Muscle layer of colon (tissue), 2 donors: ENCODE data around the gene LRRC8D.

Experiments
- H3K27ac ChIP-seq: one replicate; pipeline ENCODE4 v1.7.0; 2013; ENCODE audit warnings: low read depth, mild to moderate bottlenecking, low read length, moderate library complexity
- H3K27me3 ChIP-seq, 2 donors: one replicate each; pipeline ENCODE4 v1.7.0; 2013; ENCODE audit warnings: low read length in 2 of 2, mild to moderate bottlenecking in 2 of 2; ENCODE audit not compliant: insufficient read depth in 2 of 2, control insufficient read depth in 1 of 2
- H3K36me3 ChIP-seq: one replicate; pipeline ENCODE4 v1.7.0; 2013; ENCODE audit warnings: mild to moderate bottlenecking, low read length; ENCODE audit not compliant: insufficient read depth
- H3K4me1 ChIP-seq: one replicate; pipeline ENCODE4 v1.7.0; 2013; ENCODE audit warnings: mild to moderate bottlenecking, low read length; ENCODE audit not compliant: insufficient read depth
- H3K4me3 ChIP-seq, 2 donors: one replicate each; pipeline ENCODE4 v1.7.0; 2013; ENCODE audit warnings: low read length in 2 of 2, low read depth in 1 of 2, mild to moderate bottlenecking in 1 of 2, moderate library complexity in 1 of 2
- H3K9ac ChIP-seq: one replicate; pipeline ENCODE4 v1.7.0; 2013; ENCODE audit warnings: low read length
- H3K9me3 ChIP-seq: one replicate; pipeline ENCODE4 v1.7.0; 2013; ENCODE audit warnings: mild to moderate bottlenecking, low read length
- donor health status: abdominal sarcoma.
- donor health status: Adenocarcinoma of cecum.

Gene LRRC8D

GRCh38 chr1:89878256-89878655, 57.4 kb downstream of the LRRC8D start:
- Histone ChIP-seq H3K27ac (no peak overlapping the region), H3K27me3 (no peaks in the 10 kb centered on the region), H3K9ac (no peak overlapping the region), H3K4me3 (no peak overlapping the region), H3K9me3 (no peaks in the 10 kb centered on the region), H3K36me3 (no peaks in the 10 kb centered on the region), H3K4me1 (peaks cover 10% of the 10 kb centered on the region)

- Histone ChIP-seq H3K27me3 (no peaks in the 10 kb centered on the region), H3K4me1 (no peaks in the 10 kb centered on the region), H3K9me3 (no peaks in the 10 kb centered on the region), H3K36me3 (no peaks in the 10 kb centered on the region), H3K9ac (no peak overlapping the region), H3K4me3 (no peak overlapping the region), H3K27ac (no peak overlapping the region)
These were observed 59.8 kb downstream of the LRRC8D start for GRCh38 chr1:89880679-89881078.

- no peak overlapping the region for H3K4me3 ChIP-seq
- H3K27ac ChIP-seq, result no peak overlapping the region
- no peaks in the 10 kb centered on the region for H3K9me3 ChIP-seq
- H3K27me3 ChIP-seq, result no peaks in the 10 kb centered on the region
- no peaks in the 10 kb centered on the region for H3K36me3 ChIP-seq
- H3K4me1 ChIP-seq, result no peaks in the 10 kb centered on the region
- no peak overlapping the region for H3K9ac ChIP-seq
These were observed 60.7 kb downstream of the LRRC8D start for GRCh38 chr1:89881415-89882058.

- H3K27ac ChIP-seq, result no peak overlapping the region
- H3K9me3 ChIP-seq, result no peaks in the 10 kb centered on the region
- H3K4me3 ChIP-seq, result no peak overlapping the region
- H3K36me3 ChIP-seq, result no peaks in the 10 kb centered on the region
- H3K27me3 ChIP-seq, result no peaks in the 10 kb centered on the region
- H3K4me1 ChIP-seq, result no peaks in the 10 kb centered on the region
- H3K9ac ChIP-seq, result no peak overlapping the region
These were observed 61.7 kb downstream of the LRRC8D start for GRCh38 chr1:89882348-89883029.

GRCh38 chr1:89883030-89883379, 62.2 kb downstream of the LRRC8D start:
- Histone ChIP-seq H3K36me3 (no peaks in the 10 kb centered on the region), H3K4me1 (no peaks in the 10 kb centered on the region), H3K9me3 (no peaks in the 10 kb centered on the region), H3K4me3 (no peak overlapping the region), H3K27ac (no peak overlapping the region), H3K27me3 (no peaks in the 10 kb centered on the region), H3K9ac (no peak overlapping the region)

- Histone ChIP-seq H3K27ac (no peak overlapping the region), H3K27me3 (no peaks in the 10 kb centered on the region), H3K36me3 (no peaks in the 10 kb centered on the region), H3K9ac (no peak overlapping the region), H3K9me3 (no peaks in the 10 kb centered on the region), H3K4me3 (no peak overlapping the region), H3K4me1 (no peaks in the 10 kb centered on the region)
These were observed 64.1 kb downstream of the LRRC8D start for GRCh38 chr1:89884718-89885596.

GRCh38 chr1:89887270-89887669, 66.4 kb downstream of the LRRC8D start:
- no peaks in the 10 kb centered on the region for H3K27me3 ChIP-seq
- H3K9me3 ChIP-seq, result no peaks in the 10 kb centered on the region
- H3K9ac ChIP-seq, result no peak overlapping the region
- no peaks in the 10 kb centered on the region for H3K4me1 ChIP-seq
- no peaks in the 10 kb centered on the region for H3K36me3 ChIP-seq
- no peak overlapping the region for H3K27ac ChIP-seq
- no peak overlapping the region for H3K4me3 ChIP-seq

GRCh38 chr1:89887713-89888112, 66.9 kb downstream of the LRRC8D start:
- no peaks in the 10 kb centered on the region for H3K36me3 ChIP-seq
- H3K9me3 ChIP-seq, result no peaks in the 10 kb centered on the region
- no peak overlapping the region for H3K27ac ChIP-seq
- H3K9ac ChIP-seq, result no peak overlapping the region
- H3K4me3 ChIP-seq, result no peak overlapping the region
- no peaks in the 10 kb centered on the region for H3K4me1 ChIP-seq
- no peaks in the 10 kb centered on the region for H3K27me3 ChIP-seq

GRCh38 chr1:89888480-89889322, 67.9 kb downstream of the LRRC8D start:
- Histone ChIP-seq H3K9ac (no peak overlapping the region), H3K4me3 (no peak overlapping the region), H3K9me3 (no peaks in the 10 kb centered on the region), H3K27ac (no peak overlapping the region), H3K36me3 (no peaks in the 10 kb centered on the region), H3K27me3 (no peaks in the 10 kb centered on the region), H3K4me1 (no peaks in the 10 kb centered on the region)

- Histone ChIP-seq H3K9ac (no peak overlapping the region), H3K4me1 (no peaks in the 10 kb centered on the region), H3K9me3 (no peaks in the 10 kb centered on the region), H3K27me3 (no peaks in the 10 kb centered on the region), H3K4me3 (no peak overlapping the region), H3K36me3 (no peaks in the 10 kb centered on the region), H3K27ac (no peak overlapping the region)
These were observed 68.4 kb downstream of the LRRC8D start for GRCh38 chr1:89889323-89889615.

- no peaks in the 10 kb centered on the region for H3K4me1 ChIP-seq
- no peaks in the 10 kb centered on the region for H3K9me3 ChIP-seq
- no peak overlapping the region for H3K4me3 ChIP-seq
- no peak overlapping the region for H3K9ac ChIP-seq
- H3K36me3 ChIP-seq, result no peaks in the 10 kb centered on the region
- no peak overlapping the region for H3K27ac ChIP-seq
- no peaks in the 10 kb centered on the region for H3K27me3 ChIP-seq
These were observed 69.4 kb downstream of the LRRC8D start for GRCh38 chr1:89890085-89890752.
